DMS79 treated with DMSO at 0.1 percent for 48 hours (cell line): ENCODE data around the gene STX19.

Experiments used
- DNase-seq: peaks from one replicate; lab custom pipeline; 2025; lab: John Stamatoyannopoulos, UW

Gene STX19

GRCh38 chr3:94036909-94037507, 8.6 kb upstream of the STX19 start:
- no peak for DNase-seq

GRCh38 chr3:94026623-94027022, 1.8 kb downstream of the STX19 start:
- DNase-seq, result no peak

GRCh38 chr3:94024385-94024784, 4.0 kb downstream of the STX19 start:
- DNase-seq, result no peak

GRCh38 chr3:94020293-94020692, 8.1 kb downstream of the STX19 start:
- DNase-seq, result no peak

GRCh38 chr3:94019659-94020058, 8.7 kb downstream of the STX19 start:
- DNase-seq, result no peak

- DNase-seq, result no peak
These were observed 13.4 kb downstream of the STX19 start for GRCh38 chr3:94015025-94015424.

- no peak for DNase-seq
These were observed 16.2 kb downstream of the STX19 start for GRCh38 chr3:94012185-94012584.

- no peak for DNase-seq
These were observed 17.1 kb downstream of the STX19 start for GRCh38 chr3:94011233-94011711.

GRCh38 chr3:94009608-94010007, 18.8 kb downstream of the STX19 start:
- no peak for DNase-seq

- no peak for DNase-seq
These were observed 20.1 kb downstream of the STX19 start for GRCh38 chr3:94008253-94008652.

GRCh38 chr3:94004301-94004910, 24.0 kb downstream of the STX19 start:
- peak; percentile 46 for DNase-seq

- DNase-seq, result no peak
These were observed 26.4 kb downstream of the STX19 start for GRCh38 chr3:94001827-94002495.

GRCh38 chr3:94001191-94001590, 27.2 kb downstream of the STX19 start:
- DNase-seq, result no peak

GRCh38 chr3:93994056-93994455, 34.3 kb downstream of the STX19 start:
- no peak for DNase-seq

GRCh38 chr3:93992207-93992606, 36.2 kb downstream of the STX19 start:
- no peak for DNase-seq

GRCh38 chr3:93991631-93992030, 36.8 kb downstream of the STX19 start:
- no peak for DNase-seq

GRCh38 chr3:93989241-93989640, 39.2 kb downstream of the STX19 start:
- no peak for DNase-seq

GRCh38 chr3:93988764-93989163, 39.6 kb downstream of the STX19 start:
- no peak for DNase-seq

GRCh38 chr3:93988283-93988682, 40.1 kb downstream of the STX19 start:
- DNase-seq, result no peak

GRCh38 chr3:93984618-93985017, 43.8 kb downstream of the STX19 start:
- no peak for DNase-seq

- DNase-seq, result no peak
These were observed 45.0 kb downstream of the STX19 start for GRCh38 chr3:93983408-93983807.

- DNase-seq, result no peak
These were observed 46.7 kb downstream of the STX19 start for GRCh38 chr3:93981649-93982048.
